ENCODE measurements around the gene CD1D.
"Not testable (repeated sequence)": the region's sequence is repeated elsewhere in the genome, so short reads cannot be mapped to it uniquely, and the experiment has no call there.

CD1D gene

DNA sequence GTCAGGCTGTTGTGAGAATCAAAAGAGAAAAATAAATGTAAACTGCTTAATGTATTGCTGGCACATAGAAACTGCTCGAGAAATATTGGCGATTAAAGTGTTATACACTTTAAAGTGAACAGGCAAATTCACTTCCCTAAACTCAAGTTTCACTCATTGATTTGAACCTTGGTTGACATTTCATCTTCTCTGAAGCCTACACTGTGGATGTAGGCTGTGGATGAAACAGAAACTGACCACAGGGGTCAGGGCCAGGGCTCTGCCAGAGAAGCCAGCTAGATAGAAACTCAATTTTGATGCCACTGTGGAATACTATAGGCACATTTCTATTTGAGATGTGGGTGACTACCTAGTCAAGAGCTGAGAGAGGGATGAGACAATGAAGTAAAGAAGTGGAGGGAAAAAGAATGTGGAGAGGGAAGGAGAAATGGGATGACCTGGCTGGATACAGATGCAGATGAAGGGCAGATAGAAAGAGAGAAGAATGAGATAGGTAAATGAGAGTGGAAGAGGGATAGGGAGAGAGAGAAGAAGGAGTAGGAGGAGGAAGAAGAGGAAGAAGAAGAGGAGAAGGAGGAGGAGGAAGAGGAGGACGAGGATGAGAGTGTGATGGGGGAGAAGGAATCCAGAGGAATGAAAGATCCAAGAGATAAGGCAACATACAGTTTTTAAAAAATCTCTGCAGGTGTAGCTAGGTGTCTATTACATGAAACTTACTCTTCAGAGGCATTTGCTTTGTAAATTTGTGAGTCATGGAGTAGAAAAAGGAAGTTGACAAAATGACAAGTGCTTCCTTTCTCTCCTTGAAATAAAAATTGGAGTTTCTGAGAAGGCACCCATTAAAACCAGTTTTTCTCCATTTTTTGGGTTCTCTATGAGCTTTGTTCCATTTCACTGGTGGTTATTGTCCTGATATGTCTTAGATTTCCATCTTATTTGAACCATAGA, 17.4 kb upstream of the CD1D start:
- Histone ChIP-seq H3K79me2 (ENCODE audit: insufficient read depth, low read length) (no peaks in the 10 kb centered on the region), H2AFZ (ENCODE audit: low read depth, low read length, severe bottlenecking) (no peak overlapping the region), H3K36me3 (ENCODE audit: low read length) (no peaks in the 10 kb centered on the region), H3K9ac (ENCODE audit: low read length) (no peak overlapping the region), H3K9me2 (replicated peaks; ENCODE audit: insufficient read depth, low read length) (no peaks in the 10 kb centered on the region), H3K9me3 (ENCODE audit: insufficient read depth, low read length) (no peaks in the 10 kb centered on the region), H3K4me3 (ENCODE audit: insufficient read depth, low read length, poor library complexity, severe bottlenecking) (no peak overlapping the region), H3K27me3 (ENCODE audit: low read length) (no peaks in the 10 kb centered on the region), H4K20me1 (ENCODE audit: low read depth, low read length) (no peaks in the 10 kb centered on the region), H3K27ac (ENCODE audit: low read depth, low read length) (no peak overlapping the region), H3K4me2 (ENCODE audit: low read depth, low read length, poor library complexity, severe bottlenecking) (no peak overlapping the region), H3F3A (ENCODE audit: insufficient read depth) (no peaks in the 10 kb centered on the region)
- no peak for TF ChIP-seq CTCF (IDR thresholded peaks at IDR 0.05; ENCODE audit: insufficient read depth, low read length, poor library complexity, severe bottlenecking)
- no peak for TF ChIP-seq EZH2phosphoT487 (conservative IDR thresholded peaks at IDR 0.05; ENCODE audit: low read length)

DNA sequence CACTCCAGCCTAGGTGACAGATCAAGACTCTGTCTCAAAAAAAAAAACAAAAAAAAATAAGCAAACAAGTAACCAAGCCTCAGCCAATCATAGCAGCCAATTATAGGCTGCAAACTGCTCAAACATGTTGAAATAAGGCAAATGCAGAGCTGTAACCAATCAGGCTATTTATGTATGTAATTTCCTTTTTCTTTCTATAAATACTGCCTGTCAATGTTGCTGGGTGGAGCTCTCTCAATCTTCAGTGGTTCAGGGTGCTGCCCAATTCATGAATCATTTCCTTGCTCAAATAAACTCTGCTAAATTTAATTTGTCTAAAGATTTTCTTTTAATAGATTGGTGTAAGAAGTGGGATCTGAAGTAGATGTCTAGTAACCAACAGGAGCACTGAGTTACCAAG, 11.6 kb upstream of the CD1D start:
- no peaks in the 10 kb centered on the region for H3K36me3 ChIP-seq (ENCODE audit: low read length)
- no peak overlapping the region for H2AFZ ChIP-seq (ENCODE audit: low read depth, low read length, severe bottlenecking)
- no peak overlapping the region for H3K4me2 ChIP-seq (ENCODE audit: low read depth, low read length, poor library complexity, severe bottlenecking)
- no peaks in the 10 kb centered on the region for H3K27me3 ChIP-seq (ENCODE audit: low read length)
- TF ChIP-seq EZH2phosphoT487 (conservative IDR thresholded peaks at IDR 0.05; ENCODE audit: low read length), result no peak
- no peak for TF ChIP-seq CTCF (IDR thresholded peaks at IDR 0.05; ENCODE audit: insufficient read depth, low read length, poor library complexity, severe bottlenecking)
- no peak overlapping the region for H3K4me3 ChIP-seq (ENCODE audit: insufficient read depth, low read length, poor library complexity, severe bottlenecking)
- no peaks in the 10 kb centered on the region for H4K20me1 ChIP-seq (ENCODE audit: low read depth, low read length)
- H3K9me2 ChIP-seq (replicated peaks; ENCODE audit: insufficient read depth, low read length), result no peaks in the 10 kb centered on the region
- no peak overlapping the region for H3K9ac ChIP-seq (ENCODE audit: low read length)
- H3F3A ChIP-seq (ENCODE audit: insufficient read depth), result no peaks in the 10 kb centered on the region
- no peaks in the 10 kb centered on the region for H3K79me2 ChIP-seq (ENCODE audit: insufficient read depth, low read length)
- H3K9me3 ChIP-seq (ENCODE audit: insufficient read depth, low read length), result no peaks in the 10 kb centered on the region
- H3K27ac ChIP-seq (ENCODE audit: low read depth, low read length), result no peak overlapping the region

GRCh38 chr1:158175915-158176314, 4.8 kb upstream of the CD1D start:
- H3K9me2 ChIP-seq (replicated peaks; ENCODE audit: insufficient read depth, low read length); H3K9ac ChIP-seq (ENCODE audit: low read length); H4K20me1 ChIP-seq (ENCODE audit: low read depth, low read length); H3K4me2 ChIP-seq (ENCODE audit: low read depth, low read length, poor library complexity, severe bottlenecking); H3K79me2 ChIP-seq (ENCODE audit: insufficient read depth, low read length); H3K4me3 ChIP-seq (ENCODE audit: insufficient read depth, low read length, poor library complexity, severe bottlenecking); H3K9me3 ChIP-seq (ENCODE audit: insufficient read depth, low read length); H2AFZ ChIP-seq (ENCODE audit: low read depth, low read length, severe bottlenecking); H3K36me3 ChIP-seq (ENCODE audit: low read length); H3F3A ChIP-seq (ENCODE audit: insufficient read depth); H3K27ac ChIP-seq (ENCODE audit: low read depth, low read length); H3K27me3 ChIP-seq (ENCODE audit: low read length): not testable (repeated sequence)

- Histone ChIP-seq H4K20me1 (ENCODE audit: low read depth, low read length) (no peaks in the 10 kb centered on the region), H3K9ac (ENCODE audit: low read length) (no peak overlapping the region), H3K9me3 (ENCODE audit: insufficient read depth, low read length) (no peaks in the 10 kb centered on the region), H3K27me3 (ENCODE audit: low read length) (no peaks in the 10 kb centered on the region), H2AFZ (ENCODE audit: low read depth, low read length, severe bottlenecking) (no peak overlapping the region), H3K36me3 (ENCODE audit: low read length) (no peaks in the 10 kb centered on the region), H3K9me2 (replicated peaks; ENCODE audit: insufficient read depth, low read length) (no peaks in the 10 kb centered on the region), H3K4me3 (ENCODE audit: insufficient read depth, low read length, poor library complexity, severe bottlenecking) (no peak overlapping the region), H3K79me2 (ENCODE audit: insufficient read depth, low read length) (no peaks in the 10 kb centered on the region), H3K27ac (ENCODE audit: low read depth, low read length) (no peak overlapping the region), H3F3A (ENCODE audit: insufficient read depth) (no peaks in the 10 kb centered on the region), H3K4me2 (ENCODE audit: low read depth, low read length, poor library complexity, severe bottlenecking) (peak overlapping the region; percentile 14)
- no peak for TF ChIP-seq CTCF (IDR thresholded peaks at IDR 0.05; ENCODE audit: insufficient read depth, low read length, poor library complexity, severe bottlenecking)
- TF ChIP-seq EZH2phosphoT487 (conservative IDR thresholded peaks at IDR 0.05; ENCODE audit: low read length), result no peak
These were observed 4.3 kb upstream of the CD1D start for GRCh38 chr1:158176399-158176798.

GRCh38 chr1:158176849-158177699, 3.6 kb upstream of the CD1D start:
- H3K9me2 ChIP-seq (replicated peaks; ENCODE audit: insufficient read depth, low read length); H3F3A ChIP-seq (ENCODE audit: insufficient read depth); H3K79me2 ChIP-seq (ENCODE audit: insufficient read depth, low read length); H3K9ac ChIP-seq (ENCODE audit: low read length); H4K20me1 ChIP-seq (ENCODE audit: low read depth, low read length); H3K27me3 ChIP-seq (ENCODE audit: low read length); H3K9me3 ChIP-seq (ENCODE audit: insufficient read depth, low read length); H3K27ac ChIP-seq (ENCODE audit: low read depth, low read length); H3K36me3 ChIP-seq (ENCODE audit: low read length); H2AFZ ChIP-seq (ENCODE audit: low read depth, low read length, severe bottlenecking): not testable (repeated sequence)
- Histone ChIP-seq H3K4me2 (ENCODE audit: low read depth, low read length, poor library complexity, severe bottlenecking) (peak overlapping the region; percentile 57), H3K4me3 (ENCODE audit: insufficient read depth, low read length, poor library complexity, severe bottlenecking) (peak overlapping the region; percentile 12)

All from SU-DHL-6 (cell line).